Measurements from ENCODE around the gene DUT.

The DUT gene

GRCh38 chr15:48330105-48330785 is 984 bp upstream of the DUT start:
- no peak for DNase-seq (ENCODE audit: low read depth in 2 of 2)

GRCh38 chr15:48331796-48332641 is 790 bp downstream of the DUT start:
- peak; percentile 39 to 42 for DNase-seq (ENCODE audit: low read depth in 2 of 2)

GRCh38 chr15:48332642-48333034 is 1.4 kb downstream of the DUT start:
- DNase-seq (ENCODE audit: low read depth in 2 of 2): no peak

- DNase-seq (ENCODE audit: low read depth in 2 of 2): no peak
Observed at GRCh38 chr15:48333540-48333939, 2.3 kb downstream of the DUT start.

- DNase-seq (ENCODE audit: low read depth in 2 of 2): no peak
Observed at GRCh38 chr15:48334260-48334659, 3.0 kb downstream of the DUT start.

GRCh38 chr15:48336940-48337339 is 5.7 kb downstream of the DUT start:
- DNase-seq (ENCODE audit: low read depth in 2 of 2): no peak

- DNase-seq (ENCODE audit: low read depth in 2 of 2): no peak
Observed at GRCh38 chr15:48337607-48338006, 6.4 kb downstream of the DUT start.

GRCh38 chr15:48340111-48340510 is 8.9 kb downstream of the DUT start:
- DNase-seq (ENCODE audit: low read depth in 2 of 2): no peak

- DNase-seq (ENCODE audit: low read depth in 2 of 2): no peak
Observed at GRCh38 chr15:48343865-48344264, 12.6 kb downstream of the DUT start.

GRCh38 chr15:48345516-48345915 is 14.3 kb downstream of the DUT start:
- no peak for DNase-seq (ENCODE audit: low read depth in 2 of 2)

GRCh38 chr15:48352474-48353072 is 21.3 kb downstream of the DUT start:
- peak; percentile 35 to 40 for DNase-seq (ENCODE audit: low read depth in 2 of 2)

GRCh38 chr15:48354694-48355303 is 23.6 kb downstream of the DUT start:
- no peak for DNase-seq (ENCODE audit: low read depth in 2 of 2)

GRCh38 chr15:48355377-48355776 is 24.1 kb downstream of the DUT start:
- DNase-seq (ENCODE audit: low read depth in 2 of 2): no peak

GRCh38 chr15:48358229-48359152 is 27.3 kb downstream of the DUT start:
- no peak for DNase-seq (ENCODE audit: low read depth in 2 of 2)

- DNase-seq (ENCODE audit: low read depth in 2 of 2): no peak
Observed at GRCh38 chr15:48360841-48361240, 29.6 kb downstream of the DUT start.

- DNase-seq (ENCODE audit: low read depth in 2 of 2): no peak
Observed at GRCh38 chr15:48361685-48362084, 30.5 kb downstream of the DUT start.

GRCh38 chr15:48363474-48363873 is 32.2 kb downstream of the DUT start:
- no peak for DNase-seq (ENCODE audit: low read depth in 2 of 2)

- no peak for DNase-seq (ENCODE audit: low read depth in 2 of 2)
Observed at GRCh38 chr15:48365575-48365974, 34.3 kb downstream of the DUT start.

- DNase-seq (ENCODE audit: low read depth in 2 of 2): no peak
Observed at GRCh38 chr15:48366584-48367312, 35.5 kb downstream of the DUT start.

GRCh38 chr15:48367483-48367882 is 36.3 kb downstream of the DUT start:
- DNase-seq (ENCODE audit: low read depth in 2 of 2): no peak

GRCh38 chr15:48370460-48370859 is 39.2 kb downstream of the DUT start:
- peak; percentile 70 to 72 for DNase-seq (ENCODE audit: low read depth in 2 of 2)

Measured in fibroblast of skin of left quadriceps (primary cell).